ENCODE results near the gene XRCC6.
"Not testable (repeated sequence)": the region's sequence is repeated elsewhere in the genome, so short reads cannot be mapped to it uniquely, and the experiment has no call there.

XRCC6 gene

DNA sequence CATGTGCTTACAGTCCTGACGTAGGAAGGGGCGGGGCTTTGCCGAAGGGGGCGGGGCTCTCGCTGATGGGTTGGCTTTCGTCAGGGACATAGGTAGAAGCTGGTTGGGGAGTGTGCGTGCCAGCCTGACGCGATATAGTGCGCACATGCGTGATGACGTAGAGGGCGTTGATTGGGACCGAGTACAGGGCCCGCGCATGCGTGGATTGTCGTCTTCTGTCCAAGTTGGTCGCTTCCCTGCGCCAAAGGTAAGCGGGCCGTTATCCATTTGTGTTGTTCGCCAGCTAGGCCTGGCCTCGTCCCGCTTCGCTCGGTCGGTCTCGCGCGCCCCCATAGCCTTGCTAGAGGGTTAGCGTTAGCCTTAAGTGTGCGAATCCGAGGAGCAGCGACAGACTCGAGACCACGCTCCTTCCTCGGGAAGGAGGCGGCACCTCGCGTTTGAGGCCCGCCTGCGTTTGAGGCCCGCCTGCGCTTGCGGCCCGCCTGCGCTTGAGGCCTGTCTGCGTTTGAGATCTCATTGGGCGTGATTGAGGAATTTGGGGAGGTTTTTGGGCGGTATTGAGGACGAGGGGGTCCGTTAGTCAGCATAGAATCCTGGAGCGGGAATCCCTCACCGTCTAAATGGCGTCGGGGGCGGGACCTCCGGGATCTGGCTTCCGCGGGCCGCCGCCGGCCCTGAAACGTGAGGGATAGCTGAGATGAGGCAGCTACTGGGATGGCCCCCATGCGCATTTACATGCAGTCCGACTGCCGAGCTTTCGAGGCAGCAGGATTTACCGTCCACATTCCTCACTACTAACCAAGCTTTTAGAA lies at the start of gene XRCC6:
Gene XRCC6, plus strand, starts transcription at position 197 of the 812 bp plus-strand sequence. CDS start 710 bp downstream, outside the sequence.
- DNase-seq (ENCODE audit: low read depth), result peak; percentile 93

DNA sequence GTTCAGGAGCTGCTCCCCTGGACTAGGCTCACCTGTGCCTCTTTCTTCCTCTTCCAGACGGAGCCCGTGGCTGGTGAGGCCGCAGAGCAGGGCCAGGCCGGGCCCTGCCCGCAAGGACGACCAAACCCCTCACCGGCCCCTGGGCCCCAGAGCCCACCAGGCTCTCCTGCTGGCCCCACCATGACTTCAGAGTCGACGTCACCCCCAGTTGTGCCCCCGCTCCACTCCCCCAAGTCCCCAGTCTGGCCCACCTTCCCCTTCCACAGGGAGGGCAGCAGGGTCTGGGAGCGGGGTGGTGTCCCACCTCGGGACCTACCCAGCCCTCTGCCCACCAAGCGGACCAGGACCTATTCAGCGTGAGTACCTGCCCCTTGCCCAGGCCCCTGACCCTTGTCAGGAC lies 49.3 kb upstream of the XRCC6 start:
- DNase-seq (ENCODE audit: low read depth), result no peak

DNA sequence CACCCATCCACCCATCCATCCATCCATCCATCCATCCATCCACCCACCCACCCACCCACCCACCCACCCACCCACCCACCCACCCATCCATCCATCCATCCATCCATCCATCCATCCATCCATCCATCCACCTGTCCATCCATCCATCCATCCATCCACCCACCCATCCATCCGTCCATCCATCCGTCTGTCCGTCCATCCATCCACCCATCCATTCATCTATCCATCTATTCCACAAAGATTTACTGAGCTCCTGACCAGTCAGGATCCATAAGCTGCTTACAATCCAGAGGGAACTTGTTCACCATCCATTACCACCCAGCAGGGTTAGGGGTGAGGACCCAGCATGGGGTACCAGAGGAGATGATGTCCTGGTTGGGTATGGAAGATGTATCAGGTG lies 48.8 kb upstream of the XRCC6 start:
- DNase-seq (ENCODE audit: low read depth), result not testable (repeated sequence)

- no peak for DNase-seq (ENCODE audit: low read depth)
Measured at GRCh38 chr22:41573677-41574076, 47.4 kb upstream of the XRCC6 start.

DNA sequence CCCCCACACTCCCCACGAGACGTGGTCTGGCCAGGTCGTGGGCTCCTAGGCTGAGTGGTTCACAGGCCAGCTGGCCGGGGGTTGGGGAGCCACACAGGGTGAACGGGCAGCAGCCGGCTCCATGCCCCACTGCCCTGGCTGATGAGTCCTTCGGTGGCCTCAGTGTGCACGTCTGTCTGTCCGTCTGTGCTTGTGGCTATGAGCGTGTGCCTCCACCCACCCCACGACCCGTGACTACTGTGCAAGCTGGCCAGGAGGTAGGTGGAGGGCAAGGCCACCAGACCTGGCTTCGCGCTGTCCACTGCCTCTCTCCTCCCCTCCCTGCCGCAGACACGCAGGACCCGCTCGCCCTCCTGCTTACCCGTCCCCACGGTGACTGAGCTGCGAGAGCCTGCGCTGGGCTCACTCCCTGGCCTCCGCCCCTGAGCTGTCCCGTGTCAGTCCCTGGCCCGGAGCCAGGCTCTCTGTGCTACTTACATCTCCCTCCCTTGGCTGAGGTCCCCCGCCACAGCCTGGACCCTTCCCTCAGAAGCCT lies 46.2 kb upstream of the XRCC6 start:
- DNase-seq (ENCODE audit: low read depth), result no peak

DNA sequence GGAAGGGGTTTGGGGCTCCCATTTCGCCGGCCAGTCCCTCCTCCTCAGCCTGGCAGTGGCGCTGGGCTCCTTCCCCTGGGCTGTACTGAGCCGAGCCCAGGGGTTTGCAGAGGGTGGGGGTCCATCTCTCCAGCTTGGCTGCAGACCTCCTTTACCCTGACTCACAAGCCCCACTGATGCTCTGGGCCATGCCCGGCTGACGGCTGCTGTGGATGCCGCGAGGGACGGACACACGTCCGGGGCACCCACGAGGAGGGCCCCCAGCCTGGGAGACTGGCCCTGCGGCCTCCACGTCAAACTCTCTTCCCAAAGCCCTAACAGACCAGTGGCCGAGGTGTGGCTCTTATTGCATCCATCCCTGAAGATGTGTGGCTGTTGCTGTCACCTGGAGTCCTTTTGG lies 45.6 kb upstream of the XRCC6 start:
- no peak for DNase-seq (ENCODE audit: low read depth)

GRCh38 chr22:41576877-41577276 lies 44.2 kb upstream of the XRCC6 start:
- DNase-seq (ENCODE audit: low read depth), result no peak

DNA sequence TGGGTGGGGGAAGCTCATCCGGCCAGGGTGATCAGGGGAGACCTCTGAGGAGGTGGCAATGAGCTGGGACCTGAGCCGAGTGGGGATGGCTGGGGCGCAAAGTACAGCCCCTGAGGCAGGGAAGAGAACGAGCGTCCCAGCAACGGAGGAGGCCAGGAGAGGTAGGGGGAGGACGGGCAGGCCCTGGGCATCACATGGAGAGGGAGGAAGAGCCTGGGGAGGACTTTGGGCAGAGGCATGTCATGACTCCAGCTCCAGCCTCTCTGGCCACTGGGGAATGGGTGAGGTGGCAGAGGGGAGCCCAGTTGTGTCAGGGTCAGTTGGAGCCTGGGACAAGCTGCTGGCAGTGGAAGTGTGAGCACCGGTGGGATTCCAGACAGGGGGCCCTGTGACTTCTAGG lies 43.0 kb upstream of the XRCC6 start:
- DNase-seq (ENCODE audit: low read depth), result no peak

- DNase-seq (ENCODE audit: low read depth), result no peak
Measured at GRCh38 chr22:41578818-41579217, 42.3 kb upstream of the XRCC6 start.

DNA sequence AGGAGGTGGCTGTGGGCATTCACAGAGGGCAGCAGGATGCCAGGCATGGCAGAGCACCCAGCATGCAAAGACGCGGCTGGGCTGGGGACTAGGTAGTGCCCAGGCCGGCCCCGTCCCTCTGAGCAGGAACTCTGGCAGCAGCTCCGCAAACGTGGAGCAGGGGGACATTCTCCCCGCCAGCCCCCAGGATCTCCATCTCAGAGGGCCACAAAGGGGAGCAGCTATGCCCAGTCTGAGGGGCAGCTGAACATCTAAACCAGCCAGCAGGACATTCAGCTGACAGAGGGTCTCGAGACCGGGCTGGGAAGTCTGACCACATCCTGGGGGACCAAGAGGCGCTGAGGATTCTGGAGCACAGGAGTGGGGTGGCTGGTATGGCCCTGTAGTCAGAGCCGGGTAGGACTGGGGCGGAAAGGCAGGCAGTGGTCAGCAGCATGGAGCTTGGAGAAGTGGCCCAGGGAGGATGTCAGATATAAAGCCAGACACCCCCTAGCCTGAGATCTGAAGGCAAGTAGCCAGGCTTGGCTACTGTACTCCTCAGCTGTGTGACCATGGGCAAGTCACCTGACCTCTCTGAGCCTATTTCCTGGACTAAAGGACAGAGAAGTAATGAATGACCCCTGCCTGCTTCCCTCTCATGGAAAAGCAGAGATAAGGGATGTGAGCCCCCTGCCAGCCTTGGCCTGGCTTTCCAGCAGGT lies 41.6 kb upstream of the XRCC6 start:
- no peak for DNase-seq (ENCODE audit: low read depth)

DNA sequence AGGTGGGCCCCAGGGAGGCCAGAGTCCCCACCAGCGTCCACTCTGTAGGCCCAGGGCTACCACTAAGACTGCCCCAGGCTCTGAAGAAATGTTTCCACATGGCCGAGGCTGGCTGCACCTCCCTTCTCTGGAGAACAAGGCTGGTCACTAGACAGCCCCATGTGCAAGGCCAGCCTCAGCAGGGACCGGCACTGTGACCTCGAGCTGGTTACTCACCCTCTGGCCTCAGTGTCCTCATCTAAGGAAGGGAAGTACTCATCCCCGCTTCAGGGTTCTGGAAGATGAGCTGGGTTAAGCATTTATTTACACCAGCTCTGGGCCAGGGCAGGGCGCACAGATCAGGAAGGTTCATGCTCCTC lies 41.1 kb upstream of the XRCC6 start:
- no peak for DNase-seq (ENCODE audit: low read depth)

GRCh38 chr22:41582694-41583093 lies 38.4 kb upstream of the XRCC6 start:
- no peak for DNase-seq (ENCODE audit: low read depth)

GRCh38 chr22:41584881-41585280 lies 36.2 kb upstream of the XRCC6 start:
- no peak for DNase-seq (ENCODE audit: low read depth)

DNA sequence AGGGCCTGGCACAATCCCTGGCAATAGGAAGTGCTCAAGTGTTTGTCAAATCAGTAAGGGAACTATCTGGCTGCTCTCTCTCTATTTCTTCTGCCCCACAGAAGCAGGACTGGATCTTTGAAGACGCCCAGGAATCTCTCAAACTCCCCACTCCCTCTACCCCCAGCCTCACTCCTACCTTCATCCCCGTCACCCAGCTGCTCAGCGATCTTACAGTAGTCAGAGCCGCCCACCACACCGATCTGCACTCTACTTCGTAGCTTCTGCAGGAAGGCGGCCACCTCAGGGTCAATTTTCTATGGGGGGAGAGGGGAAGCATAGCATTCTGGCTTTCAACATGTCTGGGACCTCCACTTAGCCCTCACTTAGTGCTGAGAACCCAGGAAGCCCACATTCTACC lies 35.2 kb upstream of the XRCC6 start:
- DNase-seq (ENCODE audit: low read depth), result no peak

- DNase-seq (ENCODE audit: low read depth), result no peak
Measured at GRCh38 chr22:41587347-41587723, 33.8 kb upstream of the XRCC6 start.

DNA sequence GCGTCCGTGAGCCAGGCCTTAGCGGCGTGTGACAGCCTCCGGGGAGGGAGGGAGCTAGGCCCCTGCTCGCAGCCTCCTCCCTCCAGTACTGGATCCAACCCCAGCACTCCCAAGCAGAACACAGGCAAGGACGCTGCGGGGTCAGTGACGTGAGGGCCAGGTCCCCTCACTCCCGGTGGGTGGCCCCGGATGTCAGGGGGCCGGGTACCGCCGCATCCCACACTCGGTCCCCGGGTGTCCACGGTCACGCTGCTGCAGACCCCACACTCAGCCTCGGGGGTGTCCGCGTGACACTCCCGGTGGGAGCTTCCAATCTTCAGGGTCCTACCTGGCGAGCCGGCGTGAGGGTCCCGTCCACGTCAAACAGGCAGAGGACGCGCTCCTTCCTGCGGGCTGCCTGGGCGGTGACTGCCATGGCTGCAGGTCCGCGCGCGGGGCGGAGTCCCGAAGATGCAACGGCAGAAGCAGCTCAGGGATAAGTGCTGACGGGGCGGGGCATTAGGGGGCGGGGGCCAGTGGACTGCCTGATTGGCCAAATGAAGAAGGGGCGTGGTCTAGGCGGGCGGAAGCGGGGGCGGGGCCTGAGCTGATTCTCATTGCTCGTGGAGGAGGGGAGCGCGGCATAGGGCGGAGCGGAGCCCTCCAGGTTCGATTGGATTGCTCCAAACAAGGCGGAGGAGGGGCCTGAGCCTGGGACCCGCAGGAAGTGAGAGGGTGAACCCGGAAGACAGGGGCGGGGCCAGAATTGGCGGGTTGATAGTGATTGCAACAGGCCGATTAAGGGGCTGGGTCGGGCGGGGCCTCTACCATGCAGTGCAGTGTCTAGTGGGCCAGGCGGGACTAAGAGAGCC lies 31.5 kb upstream of the XRCC6 start, which contains the start of gene PMM1:
Gene PMM1, minus strand, starts transcription at position 450 of the 851 bp plus-strand sequence. Its CDS starts 35 bp downstream, at position 415.
- peak; percentile 95 for DNase-seq (ENCODE audit: low read depth)

DNA sequence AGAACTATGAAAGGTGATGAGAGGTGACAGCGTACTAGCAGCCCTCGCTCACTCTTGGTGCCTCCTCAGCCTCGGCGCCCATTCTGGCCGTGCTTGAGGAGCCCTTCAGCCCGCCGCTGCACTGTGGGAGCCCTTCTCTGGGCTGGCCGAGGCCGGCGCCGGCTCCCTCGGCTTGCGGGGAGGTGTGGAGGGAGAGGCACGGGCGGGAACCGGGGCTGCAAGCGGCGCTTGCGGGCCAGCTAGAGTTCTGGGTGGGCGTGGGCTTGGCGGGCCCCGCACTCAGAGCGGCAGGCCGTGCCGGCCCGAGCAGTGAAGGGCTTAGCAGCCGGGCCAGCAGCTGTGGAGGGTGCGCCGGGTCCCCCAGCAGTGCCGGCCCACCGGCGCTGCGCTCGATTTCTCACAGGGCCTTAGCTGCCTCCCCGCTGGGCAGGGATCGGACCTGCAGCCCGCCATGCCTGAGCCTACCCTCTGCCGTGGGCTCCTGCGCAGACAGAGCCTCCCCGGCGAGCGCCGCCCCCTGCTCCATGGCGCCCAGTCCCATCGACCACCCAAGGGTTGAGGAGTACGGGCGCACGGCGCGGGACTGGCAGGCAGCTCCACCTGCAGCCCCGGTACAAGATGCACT lies 27.6 kb upstream of the XRCC6 start:
- not testable (repeated sequence) for DNase-seq (ENCODE audit: low read depth)

- DNase-seq (ENCODE audit: low read depth), result no peak
Measured at GRCh38 chr22:41595703-41596102, 25.4 kb upstream of the XRCC6 start.

- no peak for DNase-seq (ENCODE audit: low read depth)
Measured at GRCh38 chr22:41596776-41597634, 24.1 kb upstream of the XRCC6 start.

GRCh38 chr22:41597635-41597953 lies 23.5 kb upstream of the XRCC6 start:
- no peak for DNase-seq (ENCODE audit: low read depth)

DNA sequence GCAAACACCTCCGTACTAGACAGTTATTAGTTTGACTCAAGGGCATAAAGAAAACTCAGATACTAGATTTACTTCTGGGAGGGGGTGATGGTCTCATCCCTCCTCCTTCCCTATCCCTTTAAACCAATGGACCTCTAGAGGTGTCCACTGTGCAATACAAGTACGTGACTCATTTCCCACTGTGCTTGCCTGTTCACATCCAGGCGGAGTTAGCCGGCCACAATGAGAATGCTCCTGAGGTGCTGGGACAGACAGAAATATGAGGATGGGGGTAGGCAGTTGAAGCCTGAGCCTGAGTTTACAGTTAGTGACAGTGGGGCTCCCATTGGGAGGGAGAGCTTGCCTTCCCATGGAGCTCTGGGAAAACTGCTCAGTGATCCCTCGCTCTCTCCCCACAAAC lies 23.0 kb upstream of the XRCC6 start:
- DNase-seq (ENCODE audit: low read depth), result no peak

All from GM04503 (cell line).